Esophagus muscularis mucosa (tissue), 3 donors: Measurements from ENCODE around the gene PTPRN2.

ENCODE experiments used
- CTCF ChIP-seq, 3 experiments: fragments of 200-600 bp in 2 of 3; fragments of 450-650 bp in 1 of 3; sonication (generic) in 2 of 3; IDR thresholded peaks; one replicate each; pipeline ENCODE4 v1.5.1; 2017 to 2019; ENCODE audit warnings: antibody characterized with exemption in 3 of 3, mild to moderate bottlenecking in 2 of 3, moderate library complexity in 1 of 3
- POLR2A ChIP-seq: fragments of 450-650 bp; IDR thresholded peaks from one replicate; pipeline ENCODE4 v1.6.1; 2017; ENCODE audit warnings: antibody characterized with exemption, moderate library complexity, mild to moderate bottlenecking, low read depth

GRCh38 chr7:158235862-158236261 lies 351.8 kb downstream of the PTPRN2 start:
- TF ChIP-seq CTCF (IDR thresholded peaks at IDR 0.05) (no peak), POLR2A (no peak)
